Measurements from ENCODE around the gene LIN37.

GRCh38 chr19:35727053-35727955 is 21.1 kb upstream of the LIN37 start:
- TF ChIP-seq CTCF (IDR thresholded peaks at IDR 0.05) (no peak), EZH2 (IDR thresholded peaks at IDR 0.05) (no peak)
